Upper lobe of left lung (tissue), 4 donors: ENCODE data around the gene IGFBP5.

Experiments
- CTCF ChIP-seq, 6 experiments: fragments of 450-650 bp in 4 of 6; fragments of 200-600 bp in 2 of 6; sonication (generic) in 2 of 6; IDR thresholded peaks; one replicate each; pipeline ENCODE4 v1.5.1; 2016 to 2019; ENCODE audit warnings: antibody characterized with exemption in 6 of 6
- POLR2A ChIP-seq, 4 donors: fragments of 450-650 bp; IDR thresholded peaks; one replicate each; pipeline ENCODE4 v1.5.1; 2016 to 2017; ENCODE audit warnings: antibody characterized with exemption in 4 of 4, mild to moderate bottlenecking in 2 of 4
- POLR2AphosphoS5 ChIP-seq, 2 donors: sonication (generic); formaldehyde crosslinking; IDR thresholded peaks; one replicate each; pipeline ENCODE4 v1.5.1; 2017; ENCODE audit warnings: antibody characterized with exemption in 2 of 2

DNA sequence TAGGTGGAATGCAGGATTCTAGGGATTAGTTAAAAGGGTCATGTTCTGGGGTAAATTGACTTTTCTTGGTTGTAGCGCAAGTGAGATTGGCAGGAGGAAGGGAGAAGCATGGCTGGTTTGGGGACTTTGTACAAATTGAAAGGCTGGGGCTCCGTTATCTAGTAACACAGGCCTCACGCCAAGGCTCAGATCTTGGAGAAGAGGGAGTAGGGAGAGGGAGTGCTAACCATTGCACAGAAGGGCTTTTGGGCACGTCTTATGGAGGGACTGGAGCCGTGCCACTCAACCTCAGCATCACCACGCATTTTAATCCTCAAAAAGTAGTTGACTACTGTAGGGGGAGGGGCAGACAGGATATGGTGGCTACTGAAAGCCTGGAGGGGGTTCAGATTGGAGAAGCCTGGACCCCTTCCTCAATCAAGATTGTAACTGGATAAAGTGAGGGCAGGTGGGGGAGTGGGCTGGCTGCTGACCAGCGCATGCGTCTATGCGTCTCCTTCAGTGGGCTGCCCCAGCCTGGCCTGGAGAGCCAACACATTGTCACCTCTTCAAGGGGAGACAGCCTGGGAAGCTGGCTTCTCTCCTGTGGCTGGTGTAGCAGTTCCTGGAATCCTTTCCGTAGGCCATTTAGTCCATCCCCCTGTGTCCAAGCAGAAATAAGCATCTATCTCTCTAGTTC is 14.3 kb downstream of the IGFBP5 start:
- TF ChIP-seq CTCF (IDR thresholded peaks at IDR 0.05) (no peak), POLR2AphosphoS5 (IDR thresholded peaks at IDR 0.05) (no peak), POLR2A (IDR thresholded peaks at IDR 0.05) (no peak)
